Endothelial cell of umbilical vein (primary cell): ENCODE data around the gene WAPL.

Experiments used
- EZH2 ChIP-seq: IDR thresholded peaks from 2 replicates; pipeline ENCODE4 v1.6.1; 2012; ENCODE audit warnings: borderline replicate concordance, low read depth, mild to moderate bottlenecking, moderate library complexity, low read length, inconsistent platforms; ENCODE audit not compliant: severe bottlenecking
- FOS ChIP-seq: IDR thresholded peaks from 2 replicates; pipeline ENCODE4 v1.6.1; 2011; ENCODE audit warnings: mild to moderate bottlenecking, low read length, moderate library complexity, borderline replicate concordance; ENCODE audit not compliant: insufficient read depth
- GATA2 ChIP-seq: IDR thresholded peaks from 2 replicates; pipeline ENCODE4 v1.7.0; 2011; ENCODE audit warnings: low read depth, mild to moderate bottlenecking, moderate library complexity, mixed read lengths, low read length; ENCODE audit not compliant: insufficient read length, insufficient read depth
- JUN ChIP-seq: IDR thresholded peaks from 2 replicates; pipeline ENCODE4 v1.6.1; 2011; ENCODE audit warnings: borderline replicate concordance, low read depth; ENCODE audit not compliant: insufficient read length, insufficient read depth
- MAX ChIP-seq: IDR thresholded peaks from 2 replicates; pipeline ENCODE4 v1.6.1; 2011; ENCODE audit not compliant: insufficient read depth, insufficient read length
- MYC ChIP-seq: IDR thresholded peaks from one replicate; pipeline ENCODE4 v1.6.1; 2011; ENCODE audit warnings: mild to moderate bottlenecking, low read depth, low read length
- POLR2A ChIP-seq: IDR thresholded peaks from 2 replicates; pipeline ENCODE4 v1.6.1; 2012; ENCODE audit warnings: low read depth, mild to moderate bottlenecking, control low read depth, low read length
- POLR2AphosphoS5 ChIP-seq: IDR thresholded peaks from 2 replicates; pipeline ENCODE4 v1.6.1; 2012; ENCODE audit warnings: low read depth, mild to moderate bottlenecking, control low read depth, low read length, moderate library complexity; ENCODE audit not compliant: insufficient read depth
- TF ChIP-seq, protein P1 (sequence below), 2 donors: IDR thresholded peaks; 1 replicate in 1 of 2; 2 replicates in 1 of 2; pipeline ENCODE4 v1.5.1; 2011; ENCODE audit warnings: low read length in 2 of 2, mild to moderate bottlenecking in 2 of 2, moderate library complexity in 2 of 2, control low read depth in 1 of 2, inconsistent platforms in 1 of 2, low read depth in 1 of 2; ENCODE audit not compliant: insufficient read depth in 1 of 2; ENCODE audit errors: extremely low read depth in 1 of 2

GRCh38 chr10:86443069-86443468 lies 78.5 kb downstream of the WAPL start:
- TF ChIP-seq, protein P1, sequence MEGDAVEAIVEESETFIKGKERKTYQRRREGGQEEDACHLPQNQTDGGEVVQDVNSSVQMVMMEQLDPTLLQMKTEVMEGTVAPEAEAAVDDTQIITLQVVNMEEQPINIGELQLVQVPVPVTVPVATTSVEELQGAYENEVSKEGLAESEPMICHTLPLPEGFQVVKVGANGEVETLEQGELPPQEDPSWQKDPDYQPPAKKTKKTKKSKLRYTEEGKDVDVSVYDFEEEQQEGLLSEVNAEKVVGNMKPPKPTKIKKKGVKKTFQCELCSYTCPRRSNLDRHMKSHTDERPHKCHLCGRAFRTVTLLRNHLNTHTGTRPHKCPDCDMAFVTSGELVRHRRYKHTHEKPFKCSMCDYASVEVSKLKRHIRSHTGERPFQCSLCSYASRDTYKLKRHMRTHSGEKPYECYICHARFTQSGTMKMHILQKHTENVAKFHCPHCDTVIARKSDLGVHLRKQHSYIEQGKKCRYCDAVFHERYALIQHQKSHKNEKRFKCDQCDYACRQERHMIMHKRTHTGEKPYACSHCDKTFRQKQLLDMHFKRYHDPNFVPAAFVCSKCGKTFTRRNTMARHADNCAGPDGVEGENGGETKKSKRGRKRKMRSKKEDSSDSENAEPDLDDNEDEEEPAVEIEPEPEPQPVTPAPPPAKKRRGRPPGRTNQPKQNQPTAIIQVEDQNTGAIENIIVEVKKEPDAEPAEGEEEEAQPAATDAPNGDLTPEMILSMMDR (IDR thresholded peaks at IDR 0.05; ENCODE audit: extremely low read depth in 1 of 2, insufficient read depth in 1 of 2, low read depth in 1 of 2, low read length in 2 of 2): no peak
- TF ChIP-seq POLR2AphosphoS5 (no peak), POLR2A (no peak), MYC (no peak), EZH2 (no peak), FOS (no peak), MAX (no peak), GATA2 (no peak), JUN (no peak)
